K562 (cell line): ENCODE results near the gene RNU6-8. TPM values are rescaled to one million over a fixed set of nuclear protein-coding genes. Genes with fewer than 3 reads are reported as not detected.

Source experiments
- BCOR ChIP-seq: fragments of 450-650 bp; IDR thresholded peaks from 2 replicates; pipeline ENCODE4 v1.6.1; 2016
- CHCHD3 ChIP-seq: fragments of 250-450 bp; sonication (Bioruptor Pico); IDR thresholded peaks from 2 replicates; pipeline ENCODE4 v2.1.2; 2022; ENCODE audit warnings: mild to moderate bottlenecking
- DDX20 ChIP-seq: fragments of 450-650 bp; IDR thresholded peaks from 2 replicates; pipeline ENCODE4 v1.6.1; 2016; ENCODE audit warnings: missing genetic modification characterization, low read depth, mild to moderate bottlenecking, missing compliant biosample characterization, moderate library complexity
- MCM3 ChIP-seq: fragments of 450-650 bp; IDR thresholded peaks from 2 replicates; pipeline ENCODE4 v1.6.1; 2016
- MTA3 ChIP-seq: fragments of 450-650 bp; formaldehyde crosslinking; IDR thresholded peaks from 2 replicates; pipeline ENCODE4 v1.6.1; 2017; ENCODE audit warnings: mild to moderate bottlenecking, borderline replicate concordance
- NCOA6 ChIP-seq: fragments of 450-650 bp; IDR thresholded peaks from 2 replicates; pipeline ENCODE4 v1.6.1; 2017; ENCODE audit warnings: mild to moderate bottlenecking
- PML ChIP-seq: IDR thresholded peaks from 2 replicates; pipeline ENCODE4 v1.6.1; 2012; ENCODE audit warnings: low read length, inconsistent platforms
- POLR2B ChIP-seq: fragments of 450-650 bp; IDR thresholded peaks from 2 replicates; pipeline ENCODE4 v1.6.1; 2018; ENCODE audit warnings: low read depth; ENCODE audit not compliant: partially characterized antibody
- POLR2H ChIP-seq: IDR thresholded peaks from 2 replicates; pipeline ENCODE4 v1.6.1; 2016; ENCODE audit warnings: missing genetic modification characterization, low read depth, mild to moderate bottlenecking, control low read depth, missing compliant biosample characterization, moderate library complexity
- TCFL5 ChIP-seq: fragments of 250-450 bp; sonication (Bioruptor Pico); conservative IDR thresholded peaks from 2 replicates; pipeline ENCODE4 v1.6.1; 2021; ENCODE audit warnings: mild to moderate bottlenecking, moderate library complexity, matching md5 sums
- TOE1 ChIP-seq, 2 experiments: fragments of 450-650 bp in 1 of 2; sonication (generic) in 1 of 2; formaldehyde crosslinking in 1 of 2; IDR thresholded peaks; 2 replicates each; pipeline versions ENCODE4 v1.7.1 to v1.8.0; 2016 to 2022; ENCODE audit warnings: borderline replicate concordance in 2 of 2, mild to moderate bottlenecking in 2 of 2, antibody characterized with exemption in 1 of 2, inconsistent platforms in 1 of 2, low read depth in 1 of 2, missing genetic modification reagents in 1 of 2, moderate library complexity in 1 of 2
- ZNF316 ChIP-seq: fragments of 450-650 bp; IDR thresholded peaks from 2 replicates; pipeline ENCODE4 v1.6.1; 2016
- ZNF77 ChIP-seq: fragments of 250-450 bp; sonication (Bioruptor Pico); IDR thresholded peaks from 2 replicates; pipeline ENCODE4 v1.5.0; 2020
- polyA plus RNA-seq, 8 experiments: library from polyadenylated mRNA; depleted of rRNA in 4 of 8; stranded (reverse) in 5 of 8; unstranded in 3 of 8; fragments of >200 nt; fragmentation: Nextera tagmentation in 2 of 8; fragmentation: Illumina TruSeq in 1 of 8; extraction: Ambion mirVana in 2 of 8; extraction: Trizol in 1 of 8; gene quantifications; 2 replicates each; pipeline versions ENCODE4 v1.2.1 to v1.2.3, GENCODE V29; 2011 to 2014; ENCODE audit warnings: inconsistent platforms in 1 of 8, missing spikeins in 1 of 8
- total RNA-seq, 7 experiments: library from RNA; depleted of rRNA in 6 of 7; stranded (reverse); fragments of >200 nt in 6 of 7; fragmentation: Illumina TruSeq in 2 of 7; extraction: Trizol in 2 of 7; gene quantifications; 2 replicates each; pipeline versions ENCODE4 v1.2.1 to v1.2.3, GENCODE V29; 2011 to 2021; ENCODE audit warnings: low replicate concordance in 1 of 7
- TF ChIP-seq, protein P1 (sequence below): fragments of 450-650 bp; conservative IDR thresholded peaks from 2 replicates; pipeline ENCODE4 v1.6.1; 2016; ENCODE audit warnings: missing genetic modification characterization, low read depth, mild to moderate bottlenecking, control low read depth, missing compliant biosample characterization
- TF ChIP-seq, protein P2 (sequence below): fragments of 450-650 bp; conservative IDR thresholded peaks from 2 replicates; pipeline ENCODE4 v1.6.1; 2016; ENCODE audit warnings: missing genetic modification characterization, low read depth, mild to moderate bottlenecking, missing compliant biosample characterization, moderate library complexity
- TF ChIP-seq, protein P3 (sequence below): fragments of 250-450 bp; sonication (Bioruptor Pico); IDR thresholded peaks from 2 replicates; pipeline ENCODE4 v1.5.0; 2020; ENCODE audit warnings: mild to moderate bottlenecking, borderline replicate concordance
- TF ChIP-seq, protein P4 (sequence below), 3 experiments: fragments of 200-800 bp in 1 of 3; fragments of 250-450 bp in 1 of 3; fragments of 450-650 bp in 1 of 3; sonication (Bioruptor Pico) in 1 of 3; sonication (Bioruptor generic) in 1 of 3; formaldehyde crosslinking in 1 of 3; IDR thresholded peaks; 2 replicates each; pipeline versions ENCODE4 v1.6.1 to v1.8.0; 2016 to 2022; ENCODE audit warnings: mild to moderate bottlenecking in 2 of 3, missing genetic modification characterization in 2 of 3, missing compliant biosample characterization in 1 of 3, moderate library complexity in 1 of 3

Gene RNU6-8
- total and polyA plus RNA-seq, 9 of the 15 experiments (the other 6 are each of a cell fraction or from before 2014, with no cell fraction given) = not detected

DNA sequence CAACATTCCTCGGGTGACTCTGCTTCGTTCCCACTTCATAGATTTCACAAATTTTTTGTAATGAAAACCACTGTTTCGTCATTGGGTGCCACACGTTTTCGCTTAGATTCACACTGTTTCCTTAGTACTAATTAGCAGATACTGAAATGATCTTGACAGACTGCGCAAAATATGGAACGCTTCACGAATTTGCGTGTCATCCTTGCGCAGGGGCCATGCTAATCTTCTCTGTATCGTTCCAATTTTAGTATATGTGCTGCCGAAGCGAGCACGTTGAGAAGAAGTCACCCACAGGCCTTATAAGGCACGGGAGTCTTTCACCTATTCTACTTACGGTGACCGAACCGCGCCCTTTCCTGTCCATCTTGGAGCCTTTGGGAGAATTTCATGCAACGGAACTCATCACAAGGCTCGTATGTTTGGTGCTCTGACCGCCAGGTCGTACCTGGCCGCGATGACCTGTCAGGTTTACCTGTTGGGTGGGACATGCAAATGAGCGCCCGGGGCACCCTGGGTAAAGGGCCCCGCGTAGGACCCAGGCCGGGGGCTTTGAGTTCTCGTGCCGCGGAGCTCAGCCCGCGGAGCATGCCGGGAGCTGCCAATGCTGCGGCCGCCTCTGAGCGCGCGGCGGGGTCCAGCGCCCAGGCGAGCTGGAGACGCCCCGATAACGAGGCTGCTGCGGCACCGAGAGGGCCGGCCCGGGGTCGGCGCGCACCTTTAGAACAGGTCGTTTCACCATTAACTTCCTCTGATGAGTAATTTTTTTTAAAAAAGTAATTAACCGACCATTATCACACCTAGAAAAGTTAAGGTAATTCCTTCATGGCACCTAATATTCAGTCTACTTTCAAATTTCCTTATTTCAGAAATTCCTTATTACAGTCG, at the start of gene RNU6-8 (continued):
- TF ChIP-seq MTA3 (0 out of 2 replicates have a peak, but pooled peaks have one; percentile 14), POLR2B (no peak), POLR2H (tag) (peak; percentile 99), PML (no peak), NCOA6 (no peak), DDX20 (tag) (no peak), BCOR (no peak), MCM3 (no peak), TCFL5 (no peak), ZNF77 (no peak), CHCHD3 (CRISPR knock-in tag) (no peak), TOE1 (IDR thresholded peaks at IDR 0.05; ENCODE audit: borderline replicate concordance) (no peak), TOE1 (CRISPR knock-in tag; IDR thresholded peaks at IDR 0.05; ENCODE audit: borderline replicate concordance, low read depth) (no peak), ZNF316 (peak; percentile 24; the same call in 1 of the 2 replicates)
- TF ChIP-seq, protein P1, sequence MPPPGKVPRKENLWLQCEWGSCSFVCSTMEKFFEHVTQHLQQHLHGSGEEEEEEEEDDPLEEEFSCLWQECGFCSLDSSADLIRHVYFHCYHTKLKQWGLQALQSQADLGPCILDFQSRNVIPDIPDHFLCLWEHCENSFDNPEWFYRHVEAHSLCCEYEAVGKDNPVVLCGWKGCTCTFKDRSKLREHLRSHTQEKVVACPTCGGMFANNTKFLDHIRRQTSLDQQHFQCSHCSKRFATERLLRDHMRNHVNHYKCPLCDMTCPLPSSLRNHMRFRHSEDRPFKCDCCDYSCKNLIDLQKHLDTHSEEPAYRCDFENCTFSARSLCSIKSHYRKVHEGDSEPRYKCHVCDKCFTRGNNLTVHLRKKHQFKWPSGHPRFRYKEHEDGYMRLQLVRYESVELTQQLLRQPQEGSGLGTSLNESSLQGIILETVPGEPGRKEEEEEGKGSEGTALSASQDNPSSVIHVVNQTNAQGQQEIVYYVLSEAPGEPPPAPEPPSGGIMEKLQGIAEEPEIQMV (tag) = no peak
- TF ChIP-seq, protein P2, sequence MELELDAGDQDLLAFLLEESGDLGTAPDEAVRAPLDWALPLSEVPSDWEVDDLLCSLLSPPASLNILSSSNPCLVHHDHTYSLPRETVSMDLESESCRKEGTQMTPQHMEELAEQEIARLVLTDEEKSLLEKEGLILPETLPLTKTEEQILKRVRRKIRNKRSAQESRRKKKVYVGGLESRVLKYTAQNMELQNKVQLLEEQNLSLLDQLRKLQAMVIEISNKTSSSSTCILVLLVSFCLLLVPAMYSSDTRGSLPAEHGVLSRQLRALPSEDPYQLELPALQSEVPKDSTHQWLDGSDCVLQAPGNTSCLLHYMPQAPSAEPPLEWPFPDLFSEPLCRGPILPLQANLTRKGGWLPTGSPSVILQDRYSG = no peak
- TF ChIP-seq, protein P3, sequence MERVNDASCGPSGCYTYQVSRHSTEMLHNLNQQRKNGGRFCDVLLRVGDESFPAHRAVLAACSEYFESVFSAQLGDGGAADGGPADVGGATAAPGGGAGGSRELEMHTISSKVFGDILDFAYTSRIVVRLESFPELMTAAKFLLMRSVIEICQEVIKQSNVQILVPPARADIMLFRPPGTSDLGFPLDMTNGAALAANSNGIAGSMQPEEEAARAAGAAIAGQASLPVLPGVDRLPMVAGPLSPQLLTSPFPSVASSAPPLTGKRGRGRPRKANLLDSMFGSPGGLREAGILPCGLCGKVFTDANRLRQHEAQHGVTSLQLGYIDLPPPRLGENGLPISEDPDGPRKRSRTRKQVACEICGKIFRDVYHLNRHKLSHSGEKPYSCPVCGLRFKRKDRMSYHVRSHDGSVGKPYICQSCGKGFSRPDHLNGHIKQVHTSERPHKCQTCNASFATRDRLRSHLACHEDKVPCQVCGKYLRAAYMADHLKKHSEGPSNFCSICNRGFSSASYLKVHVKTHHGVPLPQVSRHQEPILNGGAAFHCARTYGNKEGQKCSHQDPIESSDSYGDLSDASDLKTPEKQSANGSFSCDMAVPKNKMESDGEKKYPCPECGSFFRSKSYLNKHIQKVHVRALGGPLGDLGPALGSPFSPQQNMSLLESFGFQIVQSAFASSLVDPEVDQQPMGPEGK (CRISPR knock-in tag) = no peak
- TF ChIP-seq, protein P4, sequence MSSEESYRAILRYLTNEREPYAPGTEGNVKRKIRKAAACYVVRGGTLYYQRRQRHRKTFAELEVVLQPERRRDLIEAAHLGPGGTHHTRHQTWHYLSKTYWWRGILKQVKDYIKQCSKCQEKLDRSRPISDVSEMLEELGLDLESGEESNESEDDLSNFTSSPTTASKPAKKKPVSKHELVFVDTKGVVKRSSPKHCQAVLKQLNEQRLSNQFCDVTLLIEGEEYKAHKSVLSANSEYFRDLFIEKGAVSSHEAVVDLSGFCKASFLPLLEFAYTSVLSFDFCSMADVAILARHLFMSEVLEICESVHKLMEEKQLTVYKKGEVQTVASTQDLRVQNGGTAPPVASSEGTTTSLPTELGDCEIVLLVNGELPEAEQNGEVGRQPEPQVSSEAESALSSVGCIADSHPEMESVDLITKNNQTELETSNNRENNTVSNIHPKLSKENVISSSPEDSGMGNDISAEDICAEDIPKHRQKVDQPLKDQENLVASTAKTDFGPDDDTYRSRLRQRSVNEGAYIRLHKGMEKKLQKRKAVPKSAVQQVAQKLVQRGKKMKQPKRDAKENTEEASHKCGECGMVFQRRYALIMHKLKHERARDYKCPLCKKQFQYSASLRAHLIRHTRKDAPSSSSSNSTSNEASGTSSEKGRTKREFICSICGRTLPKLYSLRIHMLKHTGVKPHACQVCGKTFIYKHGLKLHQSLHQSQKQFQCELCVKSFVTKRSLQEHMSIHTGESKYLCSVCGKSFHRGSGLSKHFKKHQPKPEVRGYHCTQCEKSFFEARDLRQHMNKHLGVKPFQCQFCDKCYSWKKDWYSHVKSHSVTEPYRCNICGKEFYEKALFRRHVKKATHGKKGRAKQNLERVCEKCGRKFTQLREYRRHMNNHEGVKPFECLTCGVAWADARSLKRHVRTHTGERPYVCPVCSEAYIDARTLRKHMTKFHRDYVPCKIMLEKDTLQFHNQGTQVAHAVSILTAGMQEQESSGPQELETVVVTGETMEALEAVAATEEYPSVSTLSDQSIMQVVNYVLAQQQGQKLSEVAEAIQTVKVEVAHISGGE (CRISPR knock-in tag; IDR thresholded peaks at IDR 0.05) = no peak
